ENCODE measurements around the gene MANEAL.
"Not testable (repeated sequence)": the region's sequence is repeated elsewhere in the genome, so short reads cannot be mapped to it uniquely, and the experiment has no call there.

MANEAL gene

GRCh38 chr1:37762516-37762915 lies 31.1 kb upstream of the MANEAL start:
- peaks cover 48% of the 10 kb centered on the region for H3K27me3 ChIP-seq (ENCODE audit: low read depth, low read length)
- H3K4me1 ChIP-seq (ENCODE audit: control insufficient read depth in 1 of 2, insufficient read depth in 2 of 2, low read length in 2 of 2): no peaks in the 10 kb centered on the region

GRCh38 chr1:37763791-37764413 lies 29.7 kb upstream of the MANEAL start:
- Histone ChIP-seq H3K9me3 (ENCODE audit: control insufficient read depth in 1 of 2, low read length in 2 of 2) (no peaks in the 10 kb centered on the region), H3K27me3 (ENCODE audit: low read depth, low read length) (peaks cover 48% of the 10 kb centered on the region), H3K36me3 (ENCODE audit: control insufficient read depth in 1 of 2, insufficient read depth in 2 of 2, low read length in 2 of 2) (no peaks in the 10 kb centered on the region), H3K27ac (ENCODE audit: low read length) (no peak overlapping the region), H3K4me1 (ENCODE audit: control insufficient read depth in 1 of 2, insufficient read depth in 2 of 2, low read length in 2 of 2) (no peaks in the 10 kb centered on the region), H3K4me3 (ENCODE audit: low read depth in 1 of 2, low read length in 2 of 2) (no peak overlapping the region)

More at GRCh38 chr1:37762516-37762915, 31.1 kb upstream of the MANEAL start:
- no peaks in the 10 kb centered on the region for H3K9me3 ChIP-seq (ENCODE audit: control insufficient read depth in 1 of 2, low read length in 2 of 2)
- H3K36me3 ChIP-seq (ENCODE audit: control insufficient read depth in 1 of 2, insufficient read depth in 2 of 2, low read length in 2 of 2): no peaks in the 10 kb centered on the region
- no peak overlapping the region for H3K4me3 ChIP-seq (ENCODE audit: low read depth in 1 of 2, low read length in 2 of 2)
- no peak overlapping the region for H3K27ac ChIP-seq (ENCODE audit: low read length)

- H3K27me3 ChIP-seq (ENCODE audit: low read depth, low read length): peaks cover 48% of the 10 kb centered on the region
- no peak overlapping the region for H3K4me3 ChIP-seq (ENCODE audit: low read depth in 1 of 2, low read length in 2 of 2)
Observed at GRCh38 chr1:37764414-37764825, 29.2 kb upstream of the MANEAL start.

GRCh38 chr1:37764888-37765441 lies 28.7 kb upstream of the MANEAL start, which contains the start of gene EPHA10:
EPHA10 (minus strand) TSS chr1:37765120; CDS start chr1:37765066, 54 bp downstream.
- H3K4me1 ChIP-seq (ENCODE audit: control insufficient read depth in 1 of 2, insufficient read depth in 2 of 2, low read length in 2 of 2): no peaks in the 10 kb centered on the region
- no peak within 1 kb of the TSS for H3K4me3 ChIP-seq (ENCODE audit: low read depth in 1 of 2, low read length in 2 of 2)
- no peaks in the 10 kb centered on the region for H3K9me3 ChIP-seq (ENCODE audit: control insufficient read depth in 1 of 2, low read length in 2 of 2)
- peaks cover 48% of the 10 kb centered on the region for H3K27me3 ChIP-seq (ENCODE audit: low read depth, low read length)
- no peaks in the 10 kb centered on the region for H3K36me3 ChIP-seq (ENCODE audit: control insufficient read depth in 1 of 2, insufficient read depth in 2 of 2, low read length in 2 of 2)
- no peak within 1 kb of the TSS for H3K27ac ChIP-seq (ENCODE audit: low read length)

More at GRCh38 chr1:37764414-37764825, 29.2 kb upstream of the MANEAL start:
- Histone ChIP-seq H3K4me1 (ENCODE audit: control insufficient read depth in 1 of 2, insufficient read depth in 2 of 2, low read length in 2 of 2) (no peaks in the 10 kb centered on the region), H3K9me3 (ENCODE audit: control insufficient read depth in 1 of 2, low read length in 2 of 2) (no peaks in the 10 kb centered on the region), H3K36me3 (ENCODE audit: control insufficient read depth in 1 of 2, insufficient read depth in 2 of 2, low read length in 2 of 2) (no peaks in the 10 kb centered on the region), H3K27ac (ENCODE audit: low read length) (no peak overlapping the region)

GRCh38 chr1:37765916-37766664 lies 27.6 kb upstream of the MANEAL start:
- no peak overlapping the region for H3K27ac ChIP-seq (ENCODE audit: low read length)
- H3K27me3 ChIP-seq (ENCODE audit: low read depth, low read length): peaks cover 48% of the 10 kb centered on the region
- H3K36me3 ChIP-seq (ENCODE audit: control insufficient read depth in 1 of 2, insufficient read depth in 2 of 2, low read length in 2 of 2): no peaks in the 10 kb centered on the region
- H3K9me3 ChIP-seq (ENCODE audit: control insufficient read depth in 1 of 2, low read length in 2 of 2): no peaks in the 10 kb centered on the region
- no peaks in the 10 kb centered on the region for H3K4me1 ChIP-seq (ENCODE audit: control insufficient read depth in 1 of 2, insufficient read depth in 2 of 2, low read length in 2 of 2)
- no peak overlapping the region for H3K4me3 ChIP-seq (ENCODE audit: low read depth in 1 of 2, low read length in 2 of 2)

- H3K27me3 ChIP-seq (ENCODE audit: low read depth, low read length): peaks cover 44% of the 10 kb centered on the region
Observed at GRCh38 chr1:37767488-37767887, 26.2 kb upstream of the MANEAL start.

GRCh38 chr1:37771440-37771839 lies 22.2 kb upstream of the MANEAL start:
- not testable (repeated sequence) for H3K27ac ChIP-seq (ENCODE audit: low read length); H3K4me1 ChIP-seq (ENCODE audit: control insufficient read depth in 1 of 2, insufficient read depth in 2 of 2, low read length in 2 of 2); H3K9me3 ChIP-seq (ENCODE audit: control insufficient read depth in 1 of 2, low read length in 2 of 2); H3K4me3 ChIP-seq (ENCODE audit: low read depth in 1 of 2, low read length in 2 of 2); H3K36me3 ChIP-seq (ENCODE audit: control insufficient read depth in 1 of 2, insufficient read depth in 2 of 2, low read length in 2 of 2); H3K27me3 ChIP-seq (ENCODE audit: low read depth, low read length)

More at GRCh38 chr1:37767488-37767887, 26.2 kb upstream of the MANEAL start:
- Histone ChIP-seq H3K9me3 (ENCODE audit: control insufficient read depth in 1 of 2, low read length in 2 of 2) (no peaks in the 10 kb centered on the region), H3K36me3 (ENCODE audit: control insufficient read depth in 1 of 2, insufficient read depth in 2 of 2, low read length in 2 of 2) (no peaks in the 10 kb centered on the region), H3K27ac (ENCODE audit: low read length) (no peak overlapping the region), H3K4me1 (ENCODE audit: control insufficient read depth in 1 of 2, insufficient read depth in 2 of 2, low read length in 2 of 2) (no peaks in the 10 kb centered on the region), H3K4me3 (ENCODE audit: low read depth in 1 of 2, low read length in 2 of 2) (no peak overlapping the region)

- Histone ChIP-seq H3K9me3 (ENCODE audit: control insufficient read depth in 1 of 2, low read length in 2 of 2) (no peaks in the 10 kb centered on the region), H3K4me1 (ENCODE audit: control insufficient read depth in 1 of 2, insufficient read depth in 2 of 2, low read length in 2 of 2) (no peaks in the 10 kb centered on the region), H3K4me3 (ENCODE audit: low read depth in 1 of 2, low read length in 2 of 2) (no peak overlapping the region), H3K27me3 (ENCODE audit: low read depth, low read length) (no peaks in the 10 kb centered on the region), H3K27ac (ENCODE audit: low read length) (no peak overlapping the region), H3K36me3 (ENCODE audit: control insufficient read depth in 1 of 2, insufficient read depth in 2 of 2, low read length in 2 of 2) (no peaks in the 10 kb centered on the region)
Observed at GRCh38 chr1:37776946-37777516, 16.6 kb upstream of the MANEAL start.

- no peak overlapping the region for H3K4me3 ChIP-seq (ENCODE audit: low read depth in 1 of 2, low read length in 2 of 2)
- no peaks in the 10 kb centered on the region for H3K27me3 ChIP-seq (ENCODE audit: low read depth, low read length)
- no peak overlapping the region for H3K27ac ChIP-seq (ENCODE audit: low read length)
- no peaks in the 10 kb centered on the region for H3K36me3 ChIP-seq (ENCODE audit: control insufficient read depth in 1 of 2, insufficient read depth in 2 of 2, low read length in 2 of 2)
- no peaks in the 10 kb centered on the region for H3K9me3 ChIP-seq (ENCODE audit: control insufficient read depth in 1 of 2, low read length in 2 of 2)
- no peaks in the 10 kb centered on the region for H3K4me1 ChIP-seq (ENCODE audit: control insufficient read depth in 1 of 2, insufficient read depth in 2 of 2, low read length in 2 of 2)
Observed at GRCh38 chr1:37778654-37779053, 15.0 kb upstream of the MANEAL start.

GRCh38 chr1:37782491-37782890 lies 11.2 kb upstream of the MANEAL start:
- Histone ChIP-seq H3K9me3 (ENCODE audit: control insufficient read depth in 1 of 2, low read length in 2 of 2) (no peaks in the 10 kb centered on the region), H3K4me1 (ENCODE audit: control insufficient read depth in 1 of 2, insufficient read depth in 2 of 2, low read length in 2 of 2) (no peaks in the 10 kb centered on the region), H3K36me3 (ENCODE audit: control insufficient read depth in 1 of 2, insufficient read depth in 2 of 2, low read length in 2 of 2) (no peaks in the 10 kb centered on the region), H3K27ac (ENCODE audit: low read length) (no peak overlapping the region), H3K4me3 (ENCODE audit: low read depth in 1 of 2, low read length in 2 of 2) (no peak overlapping the region), H3K27me3 (ENCODE audit: low read depth, low read length) (no peaks in the 10 kb centered on the region)

GRCh38 chr1:37792943-37793686 lies 532 bp upstream of the MANEAL start:
- Histone ChIP-seq H3K4me1 (ENCODE audit: control insufficient read depth in 1 of 2, insufficient read depth in 2 of 2, low read length in 2 of 2) (peaks cover 0 to 17% of the 10 kb centered on the region in 2 donors), H3K27ac (ENCODE audit: low read length) (no peak overlapping the region), H3K4me3 (ENCODE audit: low read depth in 1 of 2, low read length in 2 of 2) (peak overlapping the region in 1 of 2 donors; percentile 59), H3K27me3 (ENCODE audit: low read depth, low read length) (no peaks in the 10 kb centered on the region), H3K36me3 (ENCODE audit: control insufficient read depth in 1 of 2, insufficient read depth in 2 of 2, low read length in 2 of 2) (no peaks in the 10 kb centered on the region), H3K9me3 (ENCODE audit: control insufficient read depth in 1 of 2, low read length in 2 of 2) (no peaks in the 10 kb centered on the region)
